CD14-positive monocyte (primary cell): Measurements from ENCODE around the gene LINGO4. TPM values are rescaled to one million over a fixed set of nuclear protein-coding genes. Genes with fewer than 3 reads are reported as not detected.

ENCODE experiments used
- DNase-seq, 3 donors: peaks; one replicate each; pipeline ENCODE4 v3.0.0-alpha.2; 2011 to 2022
- H2AFZ ChIP-seq: 2 replicates; pipeline ENCODE4 v1.6.0; 2012; ENCODE audit warnings: mild to moderate bottlenecking, low read depth, low read length, inconsistent platforms; ENCODE audit not compliant: insufficient read depth, poor library complexity, severe bottlenecking
- H3K27ac ChIP-seq, 2 donors: 1 replicate in 1 of 2; 2 replicates in 1 of 2; pipeline ENCODE4 v1.5.1; 2012 to 2013; ENCODE audit warnings: low read length in 2 of 2, control low read depth in 1 of 2, inconsistent platforms in 1 of 2, low read depth in 1 of 2, mild to moderate bottlenecking in 1 of 2
- H3K27me3 ChIP-seq, 2 donors: one replicate each; pipeline versions ENCODE4 v1.6.0 to v1.6.1; 2011 to 2013; ENCODE audit warnings: low read length in 2 of 2; ENCODE audit not compliant: control insufficient read depth in 2 of 2, insufficient read depth in 2 of 2
- H3K36me3 ChIP-seq, 2 donors: replicated peaks in 1 of 2; 1 replicate in 1 of 2; 2 replicates in 1 of 2; pipeline versions ENCODE4 v1.5.1 to v1.6.1; 2012 to 2013; ENCODE audit warnings: low read length in 2 of 2, control low read depth in 1 of 2, inconsistent platforms in 1 of 2, mild to moderate bottlenecking in 1 of 2; ENCODE audit not compliant: insufficient read depth in 2 of 2, control insufficient read depth in 1 of 2
- H3K4me1 ChIP-seq, 2 donors: 1 replicate in 1 of 2; 2 replicates in 1 of 2; pipeline versions ENCODE4 v1.5.1 to v1.6.1; 2012 to 2013; ENCODE audit warnings: low read length in 2 of 2, control low read depth in 1 of 2, inconsistent platforms in 1 of 2, mild to moderate bottlenecking in 1 of 2, moderate library complexity in 1 of 2; ENCODE audit not compliant: insufficient read depth in 2 of 2, control insufficient read depth in 1 of 2
- H3K4me2 ChIP-seq: replicated peaks from 2 replicates; pipeline ENCODE3; 2012; ENCODE audit warnings: low read length, moderate library complexity, mild to moderate bottlenecking; ENCODE audit not compliant: poor library complexity, severe bottlenecking; ENCODE audit errors: extremely low read depth
- H3K4me3 ChIP-seq, 3 experiments: fragments of 200-600 bp in 1 of 3; sonication (generic) in 1 of 3; replicated peaks in 1 of 3; 1 replicate in 2 of 3; 2 replicates in 1 of 3; pipeline ENCODE4 v1.5.1; 2011 to 2013; ENCODE audit warnings: low read length in 3 of 3, mild to moderate bottlenecking in 3 of 3, control low read depth in 2 of 3, low read depth in 2 of 3, inconsistent platforms in 1 of 3, moderate library complexity in 1 of 3
- H3K79me2 ChIP-seq: 2 replicates; pipeline ENCODE4 v1.6.0; 2012; ENCODE audit warnings: mild to moderate bottlenecking, control low read depth, inconsistent platforms, low read length, moderate library complexity; ENCODE audit not compliant: insufficient read depth
- H3K9ac ChIP-seq: 2 replicates; pipeline ENCODE4 v1.6.0; 2017; ENCODE audit warnings: low read length, mild to moderate bottlenecking; ENCODE audit not compliant: insufficient read depth, poor library complexity, severe bottlenecking
- H3K9me3 ChIP-seq, 2 donors: replicated peaks in 1 of 2; 1 replicate in 1 of 2; 2 replicates in 1 of 2; pipeline versions ENCODE4 v1.5.1 to v1.6.1; 2012 to 2013; ENCODE audit warnings: low read length in 2 of 2, control low read depth in 1 of 2; ENCODE audit not compliant: control insufficient read depth in 1 of 2, insufficient read depth in 1 of 2
- H4K20me1 ChIP-seq: 2 replicates; pipeline ENCODE4 v1.6.0; 2012; ENCODE audit warnings: mild to moderate bottlenecking, low read length, control low read depth, moderate library complexity; ENCODE audit not compliant: insufficient read depth
- H3K27ac Mint-ChIP-seq, 7 donors: one replicate each; pipeline ENCODE4 v1.8.0; 2020; ENCODE audit warnings: mild to moderate bottlenecking in 7 of 7, mixed read lengths in 7 of 7, moderate library complexity in 6 of 7, inconsistent platforms in 2 of 7
- H3K27me3 Mint-ChIP-seq, 3 donors: one replicate each; pipeline ENCODE4 v1.8.0; 2021 to 2022; ENCODE audit warnings: low read depth in 3 of 3, mild to moderate bottlenecking in 3 of 3, mixed read lengths in 3 of 3, moderate library complexity in 3 of 3, inconsistent platforms in 1 of 3
- H3K36me3 Mint-ChIP-seq, 2 donors: one replicate each; pipeline ENCODE4 v1.8.0; 2020; ENCODE audit warnings: mixed read lengths in 2 of 2, inconsistent platforms in 1 of 2, mild to moderate bottlenecking in 1 of 2
- H3K4me1 Mint-ChIP-seq: one replicate; pipeline ENCODE4 v1.8.0; 2020; ENCODE audit warnings: mild to moderate bottlenecking, mixed read lengths
- H3K4me3 Mint-ChIP-seq, 2 donors: one replicate each; pipeline ENCODE4 v1.8.0; 2020; ENCODE audit warnings: mild to moderate bottlenecking in 2 of 2, mixed read lengths in 2 of 2, moderate library complexity in 1 of 2
- H3K9me3 Mint-ChIP-seq, 7 donors: one replicate each; pipeline ENCODE4 v1.8.0; 2020 to 2022; ENCODE audit warnings: mixed read lengths in 7 of 7, mild to moderate bottlenecking in 6 of 7, moderate library complexity in 6 of 7, inconsistent platforms in 2 of 7
- WGBS: methylation state at CpG from one replicate; pipeline ENCODE4 v1.1.5; 2013; ENCODE audit warnings: missing lambda C conversion rate; ENCODE audit not compliant: insufficient coverage; 5-methylcytosine and 5-hydroxymethylcytosine counted together
- intact Hi-C, 2 donors: fragments of 100-400 bp; cut with micrococcal nuclease; formaldehyde crosslinking; loops; one replicate each; pipeline versions ENCODE4 v1.15.0 to v1.15.1; 2023
- polyA plus RNA-seq, 3 donors: library from polyadenylated mRNA; depleted of rRNA in 1 of 3; unstranded in 2 of 3; stranded (reverse) in 1 of 3; fragments of 300-500 nt in 2 of 3; fragments of >200 nt in 1 of 3; fragmentation: Illumina TruSeq in 2 of 3; gene quantifications; 1 replicate in 2 of 3; 2 replicates in 1 of 3; pipeline ENCODE4 v1.2.3, GENCODE V29; 2012 to 2021
- TF ChIP-seq, protein P1 (sequence below): fragments of 200-600 bp; IDR thresholded peaks from one replicate; pipeline ENCODE4 v1.8.0; 2022; ENCODE audit warnings: antibody characterized with exemption, mild to moderate bottlenecking

The LINGO4 gene
- polyA plus RNA-seq, 3 donors = not detected

DNA sequence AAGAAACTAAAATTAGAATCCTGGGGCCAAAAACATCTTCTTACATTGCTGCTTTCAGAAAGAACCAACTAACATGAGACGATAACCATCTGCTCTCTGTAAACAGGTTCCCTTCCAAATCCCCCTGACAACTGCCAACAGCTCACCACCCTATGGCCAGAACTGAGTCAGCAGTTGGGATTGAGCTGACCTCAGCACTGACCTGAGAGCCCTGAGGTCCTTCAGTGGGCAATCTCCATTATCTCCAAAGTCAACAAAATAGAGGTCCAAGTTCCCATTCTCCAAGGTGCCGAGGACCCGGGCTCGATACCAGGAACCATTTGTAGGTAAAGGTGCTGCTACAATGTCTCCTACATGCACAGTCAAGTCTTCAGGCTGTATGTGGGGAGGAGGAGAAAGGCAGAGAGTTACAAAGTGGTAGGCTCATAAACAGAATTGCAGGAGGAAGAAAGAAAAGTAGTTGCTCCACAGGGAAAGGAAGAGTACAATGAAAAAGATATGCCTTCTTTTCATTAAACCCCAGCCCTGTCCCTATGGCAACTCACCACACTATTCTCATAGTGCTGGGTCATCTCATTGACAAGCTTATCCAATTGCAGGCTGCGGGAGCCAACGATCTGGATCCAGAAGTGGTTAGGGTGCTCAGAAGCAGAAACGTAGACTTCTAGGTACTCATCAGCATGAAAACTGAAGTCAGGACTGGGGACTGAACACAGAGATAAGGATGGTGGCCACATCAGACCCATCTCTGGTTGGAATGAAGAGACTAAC is 29.1 kb downstream of the LINGO4 start:
- H3K4me3 ChIP-seq = no peak overlapping the region
- Mint-ChIP-seq H3K36me3 (peaks cover 19 to 21% of the 10 kb centered on the region in 2 donors), H3K27me3 (peaks cover 0 to 3% (median 2%) of the 10 kb centered on the region in 3 donors), H3K4me1 (peaks cover 3% of the 10 kb centered on the region), H3K27ac (no peak overlapping the region), H3K9me3 (peaks cover 0 to 1% (median 0%) of the 10 kb centered on the region in 7 donors), H3K4me3 (no peak overlapping the region)
- peaks cover 0 to 4% of the 10 kb centered on the region in 2 donors for H3K36me3 ChIP-seq
- H3K9ac ChIP-seq = no peak overlapping the region
- H3K79me2 ChIP-seq = no peaks in the 10 kb centered on the region
- H3K27ac ChIP-seq = no peak overlapping the region
- DNase-seq = no peak
- intact Hi-C loops = no loop called here
- no peaks in the 10 kb centered on the region for H3K9me3 ChIP-seq
- 95% methylated on average over 4 of the region's 7 CpGs for WGBS
- no peak overlapping the region for H2AFZ ChIP-seq
- no peak overlapping the region for H3K4me2 ChIP-seq
- no peaks in the 10 kb centered on the region for H3K27me3 ChIP-seq
- no peaks in the 10 kb centered on the region for H3K4me1 ChIP-seq
- no peaks in the 10 kb centered on the region for H4K20me1 ChIP-seq
- TF ChIP-seq, protein P1, sequence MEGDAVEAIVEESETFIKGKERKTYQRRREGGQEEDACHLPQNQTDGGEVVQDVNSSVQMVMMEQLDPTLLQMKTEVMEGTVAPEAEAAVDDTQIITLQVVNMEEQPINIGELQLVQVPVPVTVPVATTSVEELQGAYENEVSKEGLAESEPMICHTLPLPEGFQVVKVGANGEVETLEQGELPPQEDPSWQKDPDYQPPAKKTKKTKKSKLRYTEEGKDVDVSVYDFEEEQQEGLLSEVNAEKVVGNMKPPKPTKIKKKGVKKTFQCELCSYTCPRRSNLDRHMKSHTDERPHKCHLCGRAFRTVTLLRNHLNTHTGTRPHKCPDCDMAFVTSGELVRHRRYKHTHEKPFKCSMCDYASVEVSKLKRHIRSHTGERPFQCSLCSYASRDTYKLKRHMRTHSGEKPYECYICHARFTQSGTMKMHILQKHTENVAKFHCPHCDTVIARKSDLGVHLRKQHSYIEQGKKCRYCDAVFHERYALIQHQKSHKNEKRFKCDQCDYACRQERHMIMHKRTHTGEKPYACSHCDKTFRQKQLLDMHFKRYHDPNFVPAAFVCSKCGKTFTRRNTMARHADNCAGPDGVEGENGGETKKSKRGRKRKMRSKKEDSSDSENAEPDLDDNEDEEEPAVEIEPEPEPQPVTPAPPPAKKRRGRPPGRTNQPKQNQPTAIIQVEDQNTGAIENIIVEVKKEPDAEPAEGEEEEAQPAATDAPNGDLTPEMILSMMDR = no peak

DNA sequence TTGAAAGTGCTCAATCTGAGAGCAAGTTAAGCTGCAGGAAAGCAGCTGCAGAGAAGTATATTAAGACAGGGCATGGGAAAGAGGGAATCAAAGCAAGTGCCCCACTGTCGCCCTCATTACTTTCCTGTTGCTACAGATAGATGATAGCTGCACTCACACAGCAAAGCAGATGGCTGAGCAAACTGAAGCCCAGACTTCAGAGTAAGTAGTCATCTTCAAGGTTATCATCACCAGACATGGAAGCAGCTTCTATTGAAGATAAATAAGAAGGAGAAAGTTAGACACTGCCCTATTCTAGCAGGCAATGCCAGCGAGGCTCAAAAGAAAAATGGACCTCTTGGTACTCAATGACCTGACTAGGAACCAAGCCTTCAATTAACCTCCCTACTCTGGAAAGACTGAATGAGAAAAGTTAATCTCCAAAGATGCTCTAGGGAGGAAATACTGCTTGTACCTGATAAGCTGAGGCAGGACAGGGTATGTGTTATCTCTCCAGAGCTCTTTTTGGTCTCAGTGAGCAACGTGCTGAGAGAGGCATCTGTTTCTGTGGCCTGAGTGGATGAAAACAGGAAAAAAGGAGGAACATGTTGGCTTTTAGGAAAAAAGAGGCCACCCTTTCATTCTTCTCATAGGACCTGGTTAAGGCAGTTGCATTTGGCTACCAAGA is 30.8 kb downstream of the LINGO4 start:
- Histone ChIP-seq H3K4me2 (no peak overlapping the region), H3K79me2 (no peaks in the 10 kb centered on the region), H3K4me3 (no peak overlapping the region), H3K9me3 (no peaks in the 10 kb centered on the region), H3K27me3 (no peaks in the 10 kb centered on the region), H3K36me3 (peaks cover 0 to 4% of the 10 kb centered on the region in 2 donors), H4K20me1 (no peaks in the 10 kb centered on the region), H3K4me1 (no peaks in the 10 kb centered on the region), H3K27ac (no peak overlapping the region), H3K9ac (no peak overlapping the region), H2AFZ (no peak overlapping the region)
- H3K27me3 Mint-ChIP-seq = peaks cover 2 to 4% (median 3%) of the 10 kb centered on the region in 3 donors
- H3K4me1 Mint-ChIP-seq = no peaks in the 10 kb centered on the region
- no peak overlapping the region for H3K27ac Mint-ChIP-seq
- TF ChIP-seq, protein P1 = no peak
- no CpG with 5 or more reads among the region's 3 CpGs for WGBS
- no peak for DNase-seq
- intact Hi-C loops = no loop called here
- H3K36me3 Mint-ChIP-seq = peaks cover 16 to 17% of the 10 kb centered on the region in 2 donors
- H3K9me3 Mint-ChIP-seq = peaks cover 0 to 1% (median 0%) of the 10 kb centered on the region in 7 donors
- no peak overlapping the region for H3K4me3 Mint-ChIP-seq
